ENCODE results near the gene CELSR2. TPM values are rescaled to one million over a fixed set of nuclear protein-coding genes. Genes with fewer than 3 reads are reported as not detected.

The CELSR2 gene
- total RNA-seq, 1 experiment from 2014 or later: 17.1 TPM

DNA sequence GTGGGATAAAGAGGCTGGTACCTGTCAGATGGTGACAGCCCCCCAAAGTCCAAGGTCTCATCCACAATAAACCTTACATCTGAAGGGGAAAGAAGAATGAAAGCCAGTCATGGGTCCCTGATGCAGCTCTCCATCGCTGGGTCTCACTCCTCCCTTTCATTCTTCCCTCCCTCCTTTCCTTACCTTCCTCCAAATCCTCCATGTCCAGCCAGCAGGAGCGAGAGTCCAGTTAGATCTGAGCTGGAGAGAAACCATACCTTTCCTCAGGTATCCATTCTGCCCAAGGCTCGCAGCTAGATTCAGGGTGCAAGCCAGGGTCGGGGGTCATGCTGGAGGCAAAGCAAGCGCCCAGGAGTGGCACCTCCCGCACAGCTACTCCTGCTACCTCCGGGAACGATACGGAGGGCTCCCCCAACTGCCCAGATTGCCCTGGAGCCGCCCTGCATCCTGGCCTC, 33.2 kb downstream of the CELSR2 start:
- peaks cover 8 to 23% of the 10 kb centered on the region in 2 experiments; a peak in 2 of 4 replicates for H3K36me3 ChIP-seq (ENCODE audit: control insufficient read depth in 1 of 2, insufficient read depth in 2 of 2, low read length in 2 of 2)
- RAD21 ChIA-PET (ENCODE audit: low non-redundant PET in 1 of 2, low total read pairs in 2 of 2, uncharacterized antibody in 2 of 2, unreplicated experiment in 2 of 2): no interaction called here
- CTCF ChIA-PET: interaction anchor here (1.2 to 1.9 kb wide), 4 partner anchors 114 to 250 kb away, joined by 3 to 18 read pairs (median 4); no protein-coding TSS in a partner anchor
- TF ChIP-seq, protein P1, sequence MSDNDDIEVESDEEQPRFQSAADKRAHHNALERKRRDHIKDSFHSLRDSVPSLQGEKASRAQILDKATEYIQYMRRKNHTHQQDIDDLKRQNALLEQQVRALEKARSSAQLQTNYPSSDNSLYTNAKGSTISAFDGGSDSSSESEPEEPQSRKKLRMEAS (IDR thresholded peaks at IDR 0.05): no peak
- TF ChIP-seq SP1 (IDR thresholded peaks at IDR 0.05; ENCODE audit: low read depth) (no peak), CBX3 (IDR thresholded peaks at IDR 0.05; ENCODE audit: low read depth) (no peak), CEBPB (IDR thresholded peaks at IDR 0.05; ENCODE audit: low read depth) (no peak), ELF1 (IDR thresholded peaks at IDR 0.05; ENCODE audit: borderline replicate concordance, low read depth) (no peak), TCF7L2 (IDR thresholded peaks at IDR 0.05; ENCODE audit: borderline replicate concordance, extremely low read depth, insufficient read depth, insufficient read length) (no peak), SRF (IDR thresholded peaks at IDR 0.05; ENCODE audit: low read depth) (no peak), YY1 (IDR thresholded peaks at IDR 0.05; ENCODE audit: extremely low read depth, insufficient replicate concordance, low read depth, low read length) (no peak), JUND (IDR thresholded peaks at IDR 0.05) (no peak), EZH2 (IDR thresholded peaks at IDR 0.05) (no peak), ZFX (IDR thresholded peaks at IDR 0.05) (no peak), ZNF274 (IDR thresholded peaks at IDR 0.05; ENCODE audit: low read depth, low read length) (no peak), RAD21 (IDR thresholded peaks at IDR 0.05; ENCODE audit: low read depth) (no peak), SIN3A (IDR thresholded peaks at IDR 0.05; ENCODE audit: low read depth) (no peak)
- TF ChIP-seq, protein P2, sequence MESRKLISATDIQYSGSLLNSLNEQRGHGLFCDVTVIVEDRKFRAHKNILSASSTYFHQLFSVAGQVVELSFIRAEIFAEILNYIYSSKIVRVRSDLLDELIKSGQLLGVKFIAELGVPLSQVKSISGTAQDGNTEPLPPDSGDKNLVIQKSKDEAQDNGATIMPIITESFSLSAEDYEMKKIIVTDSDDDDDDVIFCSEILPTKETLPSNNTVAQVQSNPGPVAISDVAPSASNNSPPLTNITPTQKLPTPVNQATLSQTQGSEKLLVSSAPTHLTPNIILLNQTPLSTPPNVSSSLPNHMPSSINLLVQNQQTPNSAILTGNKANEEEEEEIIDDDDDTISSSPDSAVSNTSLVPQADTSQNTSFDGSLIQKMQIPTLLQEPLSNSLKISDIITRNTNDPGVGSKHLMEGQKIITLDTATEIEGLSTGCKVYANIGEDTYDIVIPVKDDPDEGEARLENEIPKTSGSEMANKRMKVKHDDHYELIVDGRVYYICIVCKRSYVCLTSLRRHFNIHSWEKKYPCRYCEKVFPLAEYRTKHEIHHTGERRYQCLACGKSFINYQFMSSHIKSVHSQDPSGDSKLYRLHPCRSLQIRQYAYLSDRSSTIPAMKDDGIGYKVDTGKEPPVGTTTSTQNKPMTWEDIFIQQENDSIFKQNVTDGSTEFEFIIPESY (IDR thresholded peaks at IDR 0.05; ENCODE audit: extremely low read depth, insufficient replicate concordance, low read length): no peak
- TF ChIP-seq, protein P3, sequence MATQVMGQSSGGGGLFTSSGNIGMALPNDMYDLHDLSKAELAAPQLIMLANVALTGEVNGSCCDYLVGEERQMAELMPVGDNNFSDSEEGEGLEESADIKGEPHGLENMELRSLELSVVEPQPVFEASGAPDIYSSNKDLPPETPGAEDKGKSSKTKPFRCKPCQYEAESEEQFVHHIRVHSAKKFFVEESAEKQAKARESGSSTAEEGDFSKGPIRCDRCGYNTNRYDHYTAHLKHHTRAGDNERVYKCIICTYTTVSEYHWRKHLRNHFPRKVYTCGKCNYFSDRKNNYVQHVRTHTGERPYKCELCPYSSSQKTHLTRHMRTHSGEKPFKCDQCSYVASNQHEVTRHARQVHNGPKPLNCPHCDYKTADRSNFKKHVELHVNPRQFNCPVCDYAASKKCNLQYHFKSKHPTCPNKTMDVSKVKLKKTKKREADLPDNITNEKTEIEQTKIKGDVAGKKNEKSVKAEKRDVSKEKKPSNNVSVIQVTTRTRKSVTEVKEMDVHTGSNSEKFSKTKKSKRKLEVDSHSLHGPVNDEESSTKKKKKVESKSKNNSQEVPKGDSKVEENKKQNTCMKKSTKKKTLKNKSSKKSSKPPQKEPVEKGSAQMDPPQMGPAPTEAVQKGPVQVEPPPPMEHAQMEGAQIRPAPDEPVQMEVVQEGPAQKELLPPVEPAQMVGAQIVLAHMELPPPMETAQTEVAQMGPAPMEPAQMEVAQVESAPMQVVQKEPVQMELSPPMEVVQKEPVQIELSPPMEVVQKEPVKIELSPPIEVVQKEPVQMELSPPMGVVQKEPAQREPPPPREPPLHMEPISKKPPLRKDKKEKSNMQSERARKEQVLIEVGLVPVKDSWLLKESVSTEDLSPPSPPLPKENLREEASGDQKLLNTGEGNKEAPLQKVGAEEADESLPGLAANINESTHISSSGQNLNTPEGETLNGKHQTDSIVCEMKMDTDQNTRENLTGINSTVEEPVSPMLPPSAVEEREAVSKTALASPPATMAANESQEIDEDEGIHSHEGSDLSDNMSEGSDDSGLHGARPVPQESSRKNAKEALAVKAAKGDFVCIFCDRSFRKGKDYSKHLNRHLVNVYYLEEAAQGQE (IDR thresholded peaks at IDR 0.05; ENCODE audit: low read depth): no peak
- TF ChIP-seq, protein P4, sequence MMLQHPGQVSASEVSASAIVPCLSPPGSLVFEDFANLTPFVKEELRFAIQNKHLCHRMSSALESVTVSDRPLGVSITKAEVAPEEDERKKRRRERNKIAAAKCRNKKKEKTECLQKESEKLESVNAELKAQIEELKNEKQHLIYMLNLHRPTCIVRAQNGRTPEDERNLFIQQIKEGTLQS (IDR thresholded peaks at IDR 0.05): no peak
- H3K9ac ChIP-seq (ENCODE audit: low read length): peak overlapping the region; percentile 79
- no peak for DNase-seq (ENCODE audit: low read depth, low spot score)
- intact Hi-C loops (cut with micrococcal nuclease): no loop called here
- no peaks in the 10 kb centered on the region for H3K9me2 ChIP-seq (ENCODE audit: insufficient read depth)
- BruUV-seq (replicated peaks): no TSS peak
- H2AFZ ChIP-seq (ENCODE audit: low read depth, low read length, poor library complexity, severe bottlenecking): no peak overlapping the region
- peaks cover 8 to 20% of the 10 kb centered on the region in 2 experiments; a peak in 3 of 4 replicates for H3K4me1 ChIP-seq (ENCODE audit: control insufficient read depth in 1 of 2, insufficient read depth in 2 of 2, low read length in 2 of 2)
- POLR2A ChIA-PET: interaction anchor here (0.6 to 1.1 kb wide), 5 partner anchors 14 to 117 kb away, joined by 3 read pairs; no protein-coding TSS in a partner anchor
- H3K9me3 ChIP-seq (ENCODE audit: control insufficient read depth in 1 of 2, insufficient read depth in 1 of 2, low read depth in 1 of 2, low read length in 2 of 2): no peaks in the 10 kb centered on the region
- H3K27me3 ChIP-seq (ENCODE audit: insufficient read depth, low read length): no peaks in the 10 kb centered on the region
- peak overlapping the region; percentile 78 to 87 for H3K4me3 ChIP-seq (replicated peaks in 1 of 2; ENCODE audit: low read depth in 1 of 2, low read length in 2 of 2)
- H4K20me1 ChIP-seq (ENCODE audit: insufficient read depth): no peaks in the 10 kb centered on the region
- peak overlapping the region; percentile 88 for H3K4me2 ChIP-seq (ENCODE audit: low read length)
- H3K27ac ChIP-seq (ENCODE audit: low read depth, low read length): peak overlapping the region; percentile 80
- peak; percentile 65 for ATAC-seq
- peaks cover 18% of the 10 kb centered on the region; the same call in 1 of the 2 replicates for H3K79me2 ChIP-seq (ENCODE audit: insufficient read depth, low read length)
